ENCODE measurements around the gene HRH3. TPM values are rescaled to one million over a fixed set of nuclear protein-coding genes. Genes with fewer than 3 reads are reported as not detected.

Gene HRH3
- total RNA-seq, 4 donors from 2014 or later, result not detected

- Histone ChIP-seq H3K4me3 (no peak overlapping the region), H3K4me1 (no peaks in the 10 kb centered on the region), H3K9me3 (no peaks in the 10 kb centered on the region), H3K27ac (no peak overlapping the region), H3K36me3 (no peaks in the 10 kb centered on the region), H3K27me3 (peaks cover 61% of the 10 kb centered on the region)
- in situ Hi-C loops (cut with MboI; ENCODE audit: low pct_ligation_motif_present in 1 of 4, low pct_unique_long_range_greater_than_20kb in 1 of 4, low sequenced_read_pairs in 3 of 4), result no loop called here
- intact Hi-C loops (cut with DNase I; ENCODE audit: low total_unique reads), result no loop called here
- 64% methylated on average over 8 of the region's 8 CpGs; no CpG with 5 or more reads in 1 of the 2 donors for WGBS, 2 donors (ENCODE audit: low coverage in 1 of 2)
- DNase-seq, result no peak
- TF ChIP-seq POLR2A (IDR thresholded peaks at IDR 0.05) (no peak), EP300 (IDR thresholded peaks at IDR 0.05; ENCODE audit: low read depth) (no peak), CTCF (IDR thresholded peaks at IDR 0.05) (no peak), POLR2AphosphoS5 (IDR thresholded peaks at IDR 0.05) (no peak)
These were observed 8.9 kb downstream of the HRH3 start for GRCh38 chr20:62211216-62211615.

GRCh38 chr20:62210496-62210855 lies 9.6 kb downstream of the HRH3 start:
- in situ Hi-C loops (cut with MboI; ENCODE audit: low pct_ligation_motif_present in 1 of 4, low pct_unique_long_range_greater_than_20kb in 1 of 4, low sequenced_read_pairs in 3 of 4), result no loop called here
- no peak for DNase-seq
- no peak overlapping the region for H3K27ac ChIP-seq
- peaks cover 53% of the 10 kb centered on the region for H3K27me3 ChIP-seq
- no peaks in the 10 kb centered on the region for H3K36me3 ChIP-seq
- WGBS, 2 donors (ENCODE audit: low coverage in 1 of 2), result 10 to 36% methylated on average over 2 to 21 of the region's 21 CpGs
- intact Hi-C loops (cut with DNase I; ENCODE audit: low total_unique reads), result no loop called here
- H3K4me1 ChIP-seq, result no peaks in the 10 kb centered on the region
- no peak overlapping the region for H3K4me3 ChIP-seq
- no peak for TF ChIP-seq POLR2AphosphoS5 (IDR thresholded peaks at IDR 0.05)
- TF ChIP-seq POLR2A (IDR thresholded peaks at IDR 0.05), result no peak
- no peak for TF ChIP-seq CTCF (IDR thresholded peaks at IDR 0.05)
- TF ChIP-seq EP300 (IDR thresholded peaks at IDR 0.05; ENCODE audit: low read depth), result no peak
- H3K9me3 ChIP-seq, result no peaks in the 10 kb centered on the region

- TF ChIP-seq POLR2AphosphoS5 (IDR thresholded peaks at IDR 0.05) (no peak), CTCF (IDR thresholded peaks at IDR 0.05) (no peak), EP300 (IDR thresholded peaks at IDR 0.05; ENCODE audit: low read depth) (no peak), POLR2A (IDR thresholded peaks at IDR 0.05) (no peak)
- H3K27me3 ChIP-seq, result peaks cover 48% of the 10 kb centered on the region
- no peaks in the 10 kb centered on the region for H3K36me3 ChIP-seq
- no peak for DNase-seq
- H3K4me3 ChIP-seq, result no peak overlapping the region
- intact Hi-C loops (cut with DNase I; ENCODE audit: low total_unique reads) (no loop called here), in situ Hi-C loops (cut with MboI; ENCODE audit: low pct_ligation_motif_present in 1 of 4, low pct_unique_long_range_greater_than_20kb in 1 of 4, low sequenced_read_pairs in 3 of 4) (no loop called here)
- H3K9me3 ChIP-seq, result no peaks in the 10 kb centered on the region
- H3K4me1 ChIP-seq, result no peaks in the 10 kb centered on the region
- 56% methylated on average over 17 of the region's 17 CpGs; no CpG with 5 or more reads in 1 of the 2 donors for WGBS, 2 donors (ENCODE audit: low coverage in 1 of 2)
- H3K27ac ChIP-seq, result no peak overlapping the region
These were observed 10.1 kb downstream of the HRH3 start for GRCh38 chr20:62209850-62210495.

- no peak for DNase-seq
- 32 to 53% methylated on average over 3 to 26 of the region's 27 CpGs for WGBS, 2 donors (ENCODE audit: low coverage in 1 of 2)
- no peaks in the 10 kb centered on the region for H3K9me3 ChIP-seq
- no peaks in the 10 kb centered on the region for H3K4me1 ChIP-seq
- intact Hi-C loops (cut with DNase I; ENCODE audit: low total_unique reads) (no loop called here), in situ Hi-C loops (cut with MboI; ENCODE audit: low pct_ligation_motif_present in 1 of 4, low pct_unique_long_range_greater_than_20kb in 1 of 4, low sequenced_read_pairs in 3 of 4) (no loop called here)
- no peaks in the 10 kb centered on the region for H3K36me3 ChIP-seq
- TF ChIP-seq EP300 (IDR thresholded peaks at IDR 0.05; ENCODE audit: low read depth) (no peak), POLR2AphosphoS5 (IDR thresholded peaks at IDR 0.05) (no peak), POLR2A (IDR thresholded peaks at IDR 0.05) (no peak), CTCF (IDR thresholded peaks at IDR 0.05) (no peak)
- no peak overlapping the region for H3K27ac ChIP-seq
- peaks cover 39% of the 10 kb centered on the region for H3K27me3 ChIP-seq
- no peak overlapping the region for H3K4me3 ChIP-seq
These were observed 11.0 kb downstream of the HRH3 start for GRCh38 chr20:62208795-62209755.

All from transverse colon (tissue), 4 donors.